HFF-Myc (cell line): ENCODE results near the gene GPR68.

Experiments
- DNase-seq: peaks from one replicate; pipeline ENCODE4 v3.0.0-alpha.2; 2011; ENCODE audit warnings: low read depth; ENCODE audit errors: extremely low read depth
- H3K4me3 ChIP-seq: replicated peaks from 2 replicates; pipeline ENCODE4 v1.5.1; 2011; ENCODE audit warnings: low read depth, mild to moderate bottlenecking, control low read depth, low read length
- TF ChIP-seq, protein P1 (sequence below): IDR thresholded peaks from 2 replicates; pipeline ENCODE4 v1.5.1; 2012; ENCODE audit warnings: mild to moderate bottlenecking, low read depth, low read length, control low read depth; ENCODE audit errors: missing control alignments

The GPR68 gene

DNA sequence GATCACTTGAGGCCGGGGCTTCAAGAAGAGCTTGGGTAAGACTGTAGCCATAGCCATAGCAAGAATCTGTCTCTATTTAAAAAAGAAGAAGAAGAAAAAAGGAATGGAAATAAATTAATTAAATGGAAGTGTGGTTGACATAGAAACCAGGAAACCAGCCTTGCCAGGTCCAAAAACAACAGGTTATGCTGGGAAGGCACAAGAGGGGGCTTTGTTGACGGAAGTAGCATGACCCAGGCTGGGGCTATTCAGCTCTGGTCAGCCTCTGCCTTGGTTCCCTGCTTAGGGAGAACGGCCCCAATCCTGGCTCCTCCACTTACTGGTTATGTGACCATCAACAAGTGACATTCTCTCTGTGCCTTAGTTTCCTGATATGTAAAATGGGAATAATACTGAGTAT lies 14.4 kb upstream of the GPR68 start:
- TF ChIP-seq, protein P1, sequence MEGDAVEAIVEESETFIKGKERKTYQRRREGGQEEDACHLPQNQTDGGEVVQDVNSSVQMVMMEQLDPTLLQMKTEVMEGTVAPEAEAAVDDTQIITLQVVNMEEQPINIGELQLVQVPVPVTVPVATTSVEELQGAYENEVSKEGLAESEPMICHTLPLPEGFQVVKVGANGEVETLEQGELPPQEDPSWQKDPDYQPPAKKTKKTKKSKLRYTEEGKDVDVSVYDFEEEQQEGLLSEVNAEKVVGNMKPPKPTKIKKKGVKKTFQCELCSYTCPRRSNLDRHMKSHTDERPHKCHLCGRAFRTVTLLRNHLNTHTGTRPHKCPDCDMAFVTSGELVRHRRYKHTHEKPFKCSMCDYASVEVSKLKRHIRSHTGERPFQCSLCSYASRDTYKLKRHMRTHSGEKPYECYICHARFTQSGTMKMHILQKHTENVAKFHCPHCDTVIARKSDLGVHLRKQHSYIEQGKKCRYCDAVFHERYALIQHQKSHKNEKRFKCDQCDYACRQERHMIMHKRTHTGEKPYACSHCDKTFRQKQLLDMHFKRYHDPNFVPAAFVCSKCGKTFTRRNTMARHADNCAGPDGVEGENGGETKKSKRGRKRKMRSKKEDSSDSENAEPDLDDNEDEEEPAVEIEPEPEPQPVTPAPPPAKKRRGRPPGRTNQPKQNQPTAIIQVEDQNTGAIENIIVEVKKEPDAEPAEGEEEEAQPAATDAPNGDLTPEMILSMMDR: no peak
- no peak for DNase-seq
- no peak overlapping the region for H3K4me3 ChIP-seq

DNA sequence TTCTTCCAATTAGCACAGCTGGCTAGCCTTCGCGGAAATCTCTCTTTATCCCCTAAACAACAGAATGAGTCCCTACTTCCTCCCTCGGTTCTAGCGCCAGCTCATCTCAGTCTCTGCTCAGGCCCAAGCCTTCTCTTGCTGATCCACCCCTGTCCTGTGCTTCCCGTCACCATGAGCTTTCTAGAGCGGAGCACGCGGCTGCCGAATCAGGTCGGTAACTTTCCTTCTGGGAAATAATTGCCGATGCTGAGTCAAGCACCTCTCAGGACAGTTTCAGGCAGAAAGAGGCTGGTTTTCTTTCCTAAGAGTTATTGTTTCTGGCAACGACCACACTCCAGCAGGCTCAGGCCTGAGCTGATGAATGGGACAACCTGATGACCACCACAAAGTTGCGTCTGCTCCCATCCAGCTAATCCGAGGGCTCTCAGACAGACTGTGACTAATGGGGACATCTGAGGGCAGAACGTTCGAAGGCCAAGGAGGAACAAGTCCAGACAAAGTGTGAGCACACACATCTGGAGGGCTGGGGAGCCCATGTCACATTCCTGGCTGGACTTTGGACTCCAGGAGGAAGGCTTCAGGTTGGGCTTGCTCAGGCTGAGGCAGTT lies 13.6 kb upstream of the GPR68 start:
- no peak overlapping the region for H3K4me3 ChIP-seq
- DNase-seq: no peak
- TF ChIP-seq, protein P1: no peak

DNA sequence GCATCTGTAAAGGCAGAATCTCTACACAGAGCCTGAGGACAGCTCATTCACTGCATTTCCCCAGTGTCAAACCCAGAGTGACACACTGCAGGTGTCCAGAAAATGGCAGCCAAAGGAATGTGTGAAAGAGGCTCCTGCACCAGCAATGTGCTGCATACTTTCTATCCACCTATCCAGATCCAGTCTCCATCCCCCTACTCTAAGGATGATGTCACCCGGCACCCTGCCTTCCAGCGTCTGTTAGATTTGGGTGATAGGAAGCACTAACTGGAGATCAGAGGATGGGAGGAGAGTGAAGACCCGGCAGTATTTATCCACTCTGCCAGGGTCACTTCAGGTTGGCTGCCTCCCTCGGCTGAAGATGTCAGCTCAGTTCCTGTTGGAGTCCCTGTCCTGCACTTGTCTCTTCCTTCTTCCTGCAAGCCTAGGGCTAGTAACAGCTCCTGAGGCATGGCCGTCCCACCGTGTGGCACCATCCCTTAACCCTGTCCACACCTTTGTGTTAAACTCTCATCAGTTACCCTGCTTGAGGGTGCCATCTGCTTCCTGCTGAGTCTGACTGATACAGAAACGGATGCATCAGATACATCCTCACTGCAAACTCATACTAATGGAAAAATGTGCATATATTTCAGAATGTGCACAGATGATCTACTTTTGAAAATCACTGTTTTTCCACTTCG lies 13.0 kb upstream of the GPR68 start:
- TF ChIP-seq, protein P1: no peak
- no peak overlapping the region for H3K4me3 ChIP-seq
- no peak for DNase-seq

DNA sequence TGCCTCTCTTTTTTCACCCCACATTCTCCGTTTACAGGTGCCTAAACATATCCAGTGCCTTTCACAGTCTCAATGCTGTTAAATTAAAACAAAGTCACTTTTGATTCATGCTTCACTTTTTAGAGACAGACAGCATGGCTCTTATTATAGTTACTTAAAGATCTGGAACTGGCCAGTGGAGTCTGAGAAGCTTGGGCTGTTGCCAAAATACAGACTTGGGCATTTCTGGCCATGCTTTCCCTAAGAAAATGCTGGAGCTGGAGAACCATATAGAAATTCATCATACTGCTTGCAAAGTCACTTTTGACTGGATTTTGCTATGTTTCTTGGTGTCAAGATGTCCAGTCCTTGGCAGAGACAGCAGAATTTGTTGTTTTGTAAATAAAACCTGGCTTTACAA lies 12.2 kb upstream of the GPR68 start:
- TF ChIP-seq, protein P1: no peak
- no peak for DNase-seq

DNA sequence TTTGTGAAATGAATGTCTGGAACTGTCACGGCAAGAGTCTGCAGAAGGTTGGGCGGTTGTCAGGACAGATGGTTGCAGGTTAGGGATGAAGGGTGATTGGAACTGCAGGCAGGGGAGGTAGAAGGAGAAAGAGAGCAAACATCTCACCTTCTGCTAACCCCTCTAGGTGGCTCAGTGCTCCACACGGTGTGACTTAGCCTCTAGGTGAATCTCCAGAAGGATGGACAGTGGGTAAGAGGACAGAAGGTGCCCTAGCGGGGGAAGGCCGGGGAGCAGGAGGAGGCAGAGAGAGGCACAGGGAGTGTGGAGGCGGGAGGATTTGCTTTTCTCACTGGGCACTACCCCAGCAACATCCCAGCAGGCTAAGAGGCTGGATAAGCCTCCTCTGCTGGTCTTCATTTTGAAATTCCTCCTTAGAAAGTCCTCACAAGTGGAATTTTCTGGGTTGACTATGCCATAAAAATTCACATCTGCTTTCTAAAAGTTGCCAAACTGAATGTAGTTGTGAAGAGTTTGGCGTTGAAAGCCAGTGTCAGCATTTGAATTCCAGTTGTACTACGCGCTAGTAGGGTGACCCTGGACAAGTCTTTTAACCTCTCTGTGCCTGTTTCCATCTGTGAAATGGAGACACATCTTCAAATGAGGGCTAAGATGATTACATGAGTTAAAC lies 10.7 kb upstream of the GPR68 start:
- H3K4me3 ChIP-seq: no peak overlapping the region
- TF ChIP-seq, protein P1: no peak
- DNase-seq: no peak

More for the DNA sequence above, 12.2 kb upstream of the GPR68 start:
- no peak overlapping the region for H3K4me3 ChIP-seq

DNA sequence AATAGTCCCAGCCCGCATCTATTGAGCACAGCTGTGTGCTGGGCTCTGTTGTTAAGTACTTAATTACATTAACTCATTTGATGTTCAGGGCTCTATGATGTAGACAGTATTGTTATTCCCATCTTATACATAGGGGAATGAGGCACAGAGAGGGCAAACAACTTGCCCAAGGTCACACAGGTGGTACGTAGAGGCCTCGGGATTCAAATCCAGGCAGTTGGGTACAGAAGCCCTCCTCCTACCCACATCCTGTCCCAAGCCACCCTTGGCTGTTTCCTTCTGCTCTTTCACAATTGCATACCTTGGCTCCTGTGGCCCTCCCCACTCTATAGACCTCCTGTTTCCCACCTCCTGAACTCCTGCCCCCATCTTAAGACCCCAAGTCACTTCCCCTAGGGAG lies 10.0 kb upstream of the GPR68 start:
- TF ChIP-seq, protein P1: no peak
- no peak for DNase-seq

More for the DNA sequence above, 10.0 kb upstream of the GPR68 start:
- H3K4me3 ChIP-seq: no peak overlapping the region
